NCI-H2081 (cell line): ENCODE results near the gene PHF20.
"Not testable (repeated sequence)": the region's sequence is repeated elsewhere in the genome, so short reads cannot be mapped to it uniquely, and the experiment has no call there.

Experiments
- DNase-seq, 2 experiments: peaks; one replicate each; lab custom pipeline; 2025; lab: John Stamatoyannopoulos, UW

Gene PHF20

GRCh38 chr20:35776513-35777101 is 4.8 kb downstream of the PHF20 start:
- DNase-seq, result peak; percentile 20 to 50

GRCh38 chr20:35783811-35784210 is 12.0 kb downstream of the PHF20 start:
- not testable (repeated sequence) for DNase-seq

- DNase-seq, result not testable (repeated sequence)
Observed at GRCh38 chr20:35785541-35785940, 13.7 kb downstream of the PHF20 start.

- DNase-seq, result no peak
Observed at GRCh38 chr20:35788796-35789195, 17.0 kb downstream of the PHF20 start.

GRCh38 chr20:35791097-35791496 is 19.3 kb downstream of the PHF20 start:
- DNase-seq, result no peak

- no peak for DNase-seq
Observed at GRCh38 chr20:35791821-35792220, 20.0 kb downstream of the PHF20 start.

- DNase-seq, result no peak
Observed at GRCh38 chr20:35792740-35793139, 20.9 kb downstream of the PHF20 start.

GRCh38 chr20:35796571-35796970 is 24.8 kb downstream of the PHF20 start:
- DNase-seq, result no peak

GRCh38 chr20:35801865-35802264 is 30.1 kb downstream of the PHF20 start:
- no peak for DNase-seq

GRCh38 chr20:35806075-35806474 is 34.3 kb downstream of the PHF20 start:
- DNase-seq, result no peak

GRCh38 chr20:35807877-35808276 is 36.1 kb downstream of the PHF20 start:
- no peak for DNase-seq

- DNase-seq, result no peak
Observed at GRCh38 chr20:35820715-35821114, 48.9 kb downstream of the PHF20 start.

- no peak for DNase-seq
Observed at GRCh38 chr20:35821807-35822242, 50.0 kb downstream of the PHF20 start.

- DNase-seq, result no peak
Observed at GRCh38 chr20:35823147-35823546, 51.3 kb downstream of the PHF20 start.

- DNase-seq, result no peak
Observed at GRCh38 chr20:35823937-35824336, 52.1 kb downstream of the PHF20 start.

- no peak for DNase-seq
Observed at GRCh38 chr20:35826397-35826998, 54.7 kb downstream of the PHF20 start.

- DNase-seq, result no peak
Observed at GRCh38 chr20:35828434-35828833, 56.6 kb downstream of the PHF20 start.

GRCh38 chr20:35828916-35829315 is 57.1 kb downstream of the PHF20 start:
- no peak for DNase-seq

GRCh38 chr20:35830264-35830663 is 58.4 kb downstream of the PHF20 start:
- DNase-seq, result no peak

GRCh38 chr20:35831029-35831428 is 59.2 kb downstream of the PHF20 start:
- DNase-seq, result no peak

- DNase-seq, result no peak
Observed at GRCh38 chr20:35831971-35832370, 60.2 kb downstream of the PHF20 start.

GRCh38 chr20:35833241-35833640 is 61.4 kb downstream of the PHF20 start:
- DNase-seq, result no peak

- DNase-seq, result no peak
Observed at GRCh38 chr20:35837577-35838195, 65.9 kb downstream of the PHF20 start.

- no peak for DNase-seq
Observed at GRCh38 chr20:35838205-35838604, 66.4 kb downstream of the PHF20 start.
